AG04449 (cell line): ENCODE results near the gene FN3K.

Experiments
- CTCF ChIA-PET: fragments of 350-600 bp; formaldehyde crosslinking; extraction: SDS; loops from one replicate; lab custom pipeline; 2021; ENCODE audit warnings: antibody characterized with exemption; lab: Yijun Ruan, JAX
- POLR2A ChIA-PET: fragments of 400-600, 350-600 bp; formaldehyde crosslinking; extraction: SDS; loops from one replicate; lab custom pipeline; 2020; ENCODE audit warnings: antibody characterized with exemption, inconsistent platforms; lab: Yijun Ruan, JAX
- DNase-seq: peaks from one replicate; pipeline ENCODE4 v3.0.0-alpha.2; 2010; ENCODE audit warnings: low read depth, low spot score
- H3K4me3 ChIP-seq: 2 replicates; pipeline ENCODE4 v1.5.1; 2011; ENCODE audit warnings: low read depth, mild to moderate bottlenecking, control low read depth, low read length
- CTCF ChIP-seq: IDR thresholded peaks from one replicate; pipeline ENCODE4 v1.5.1; 2011; ENCODE audit warnings: mild to moderate bottlenecking, moderate library complexity, low read length, control low read depth, inconsistent platforms; ENCODE audit not compliant: insufficient read depth; ENCODE audit errors: missing control alignments

Gene FN3K

GRCh38 chr17:82789051-82789592 is 53.7 kb downstream of the FN3K start:
- no peak overlapping the region for H3K4me3 ChIP-seq
- no peak for TF ChIP-seq CTCF
- CTCF ChIA-PET: interaction anchor here (1.1 to 2.7 kb wide), 5 partner anchors 8 to 18 kb away, joined by 3 to 15 read pairs (median 5); no protein-coding TSS in a partner anchor
- POLR2A ChIA-PET: no interaction called here
- no peak for DNase-seq

- CTCF ChIA-PET: interaction anchor here (1.2 to 2.7 kb wide), 4 partner anchors 8 to 17 kb away, joined by 3 to 15 read pairs (median 6); no protein-coding TSS in a partner anchor
- H3K4me3 ChIP-seq: no peak overlapping the region
- TF ChIP-seq CTCF: no peak
- POLR2A ChIA-PET: no interaction called here
- DNase-seq: no peak
Observed at GRCh38 chr17:82789806-82790205, 54.4 kb downstream of the FN3K start.

- CTCF ChIA-PET: interaction anchor here (1.2 to 2.7 kb wide), 4 partner anchors 9 to 17 kb away, joined by 3 to 15 read pairs (median 6); no protein-coding TSS in a partner anchor
- DNase-seq: no peak
- TF ChIP-seq CTCF: no peak
- POLR2A ChIA-PET: no interaction called here
- H3K4me3 ChIP-seq: no peak overlapping the region
Observed at GRCh38 chr17:82790391-82790790, 55.0 kb downstream of the FN3K start.

- CTCF ChIA-PET: interaction anchor here (1.3 to 2.7 kb wide), 3 partner anchors 10 to 123 kb away, joined by 4 to 15 read pairs (median 8); no protein-coding TSS in a partner anchor
- POLR2A ChIA-PET: no interaction called here
- H3K4me3 ChIP-seq: no peak overlapping the region
- peak; percentile 33 for DNase-seq
- TF ChIP-seq CTCF: no peak
Observed at GRCh38 chr17:82791532-82791931, 56.1 kb downstream of the FN3K start.

GRCh38 chr17:82793974-82794630 is 58.7 kb downstream of the FN3K start:
- CTCF ChIA-PET: interaction anchor here (1.2 to 1.3 kb wide), 2 partner anchors 13 to 17 kb away, joined by 3 to 8 read pairs; no protein-coding TSS in a partner anchor
- H3K4me3 ChIP-seq: no peak overlapping the region
- TF ChIP-seq CTCF: no peak
- POLR2A ChIA-PET: no interaction called here
- no peak for DNase-seq

- H3K4me3 ChIP-seq: no peak overlapping the region
- ChIA-PET POLR2A (no interaction called here), CTCF (interaction anchor here (1.2 kb wide), 1 partner anchor 18 kb away, joined by 3 read pairs; no protein-coding TSS in a partner anchor)
- TF ChIP-seq CTCF: no peak
- no peak for DNase-seq
Observed at GRCh38 chr17:82794781-82795482, 59.5 kb downstream of the FN3K start.
